GM12865 (cell line): ENCODE data around the gene FREY1.

Source experiments
- DNase-seq: peaks from one replicate; pipeline ENCODE4 v3.0.0; 2010; ENCODE audit warnings: low read depth
- H3K4me3 ChIP-seq: 2 replicates; pipeline ENCODE4 v1.5.1; 2011; ENCODE audit warnings: mild to moderate bottlenecking, low read depth, low read length, control low read depth
- TF ChIP-seq, protein P1 (sequence below): IDR thresholded peaks from 2 replicates; pipeline ENCODE4 v1.5.1; 2011; ENCODE audit warnings: low read length, control low read depth, low read depth, inconsistent platforms; ENCODE audit not compliant: insufficient read depth; ENCODE audit errors: missing control alignments

The FREY1 gene

DNA sequence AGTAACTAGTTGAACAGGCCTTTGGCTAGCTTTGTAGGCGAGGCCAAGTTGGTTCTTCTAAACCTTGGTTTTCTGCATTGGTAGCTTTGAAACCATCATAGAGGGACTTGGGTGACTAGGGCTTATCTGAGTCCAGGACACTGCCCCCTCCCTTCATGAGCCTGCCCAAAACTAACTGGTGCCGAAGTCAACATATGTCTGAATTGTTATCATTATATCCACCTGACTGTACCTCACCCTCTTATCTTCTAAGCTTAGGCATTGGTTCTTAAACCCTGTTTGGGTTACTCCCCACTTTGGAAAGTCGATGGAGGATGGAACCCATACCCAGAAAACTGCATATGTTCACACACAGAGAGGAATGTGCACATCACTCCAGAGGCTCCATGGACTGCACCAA lies 29.2 kb downstream of the FREY1 start:
- DNase-seq: no peak
- TF ChIP-seq, protein P1, sequence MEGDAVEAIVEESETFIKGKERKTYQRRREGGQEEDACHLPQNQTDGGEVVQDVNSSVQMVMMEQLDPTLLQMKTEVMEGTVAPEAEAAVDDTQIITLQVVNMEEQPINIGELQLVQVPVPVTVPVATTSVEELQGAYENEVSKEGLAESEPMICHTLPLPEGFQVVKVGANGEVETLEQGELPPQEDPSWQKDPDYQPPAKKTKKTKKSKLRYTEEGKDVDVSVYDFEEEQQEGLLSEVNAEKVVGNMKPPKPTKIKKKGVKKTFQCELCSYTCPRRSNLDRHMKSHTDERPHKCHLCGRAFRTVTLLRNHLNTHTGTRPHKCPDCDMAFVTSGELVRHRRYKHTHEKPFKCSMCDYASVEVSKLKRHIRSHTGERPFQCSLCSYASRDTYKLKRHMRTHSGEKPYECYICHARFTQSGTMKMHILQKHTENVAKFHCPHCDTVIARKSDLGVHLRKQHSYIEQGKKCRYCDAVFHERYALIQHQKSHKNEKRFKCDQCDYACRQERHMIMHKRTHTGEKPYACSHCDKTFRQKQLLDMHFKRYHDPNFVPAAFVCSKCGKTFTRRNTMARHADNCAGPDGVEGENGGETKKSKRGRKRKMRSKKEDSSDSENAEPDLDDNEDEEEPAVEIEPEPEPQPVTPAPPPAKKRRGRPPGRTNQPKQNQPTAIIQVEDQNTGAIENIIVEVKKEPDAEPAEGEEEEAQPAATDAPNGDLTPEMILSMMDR: no peak
- no peak overlapping the region for H3K4me3 ChIP-seq

DNA sequence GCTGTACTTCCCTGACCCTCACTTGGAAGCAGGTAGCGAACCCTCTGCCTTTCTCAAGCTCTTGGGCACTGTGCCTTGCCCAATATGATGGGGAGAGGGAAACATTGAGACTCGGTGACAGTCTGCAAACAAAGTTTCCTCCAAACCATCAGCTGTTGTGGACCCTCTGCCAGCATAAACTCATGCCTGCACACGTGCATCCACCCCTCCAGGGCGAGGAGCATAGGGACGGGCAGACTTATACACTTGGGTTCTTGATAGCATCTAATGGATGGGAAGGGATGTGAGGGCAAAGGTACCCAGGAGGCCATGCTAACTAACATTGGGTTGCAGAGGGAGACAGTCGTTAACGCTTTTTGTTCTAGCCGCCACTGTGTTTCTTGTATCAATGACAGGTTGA lies 29.9 kb downstream of the FREY1 start:
- H3K4me3 ChIP-seq: no peak overlapping the region
- no peak for DNase-seq
- TF ChIP-seq, protein P1: no peak

DNA sequence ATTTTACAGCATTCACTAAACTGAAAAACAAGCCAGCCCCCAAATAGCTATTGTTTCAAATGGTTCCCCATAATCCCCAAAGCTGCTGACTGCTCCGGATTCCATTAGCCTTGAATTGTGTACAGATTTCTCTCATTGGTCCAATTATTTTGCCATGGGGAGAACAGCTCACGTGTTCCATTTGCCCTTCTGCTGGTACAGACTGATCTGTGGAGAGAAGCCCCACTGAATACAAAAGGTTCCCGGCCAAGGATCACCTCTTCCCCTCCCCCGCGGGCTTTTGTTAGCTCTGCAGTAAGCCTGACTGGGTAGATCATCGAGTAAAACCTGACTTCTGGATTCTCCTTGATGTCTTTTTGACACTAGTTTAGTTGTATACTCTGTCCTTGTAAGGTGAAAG lies 30.7 kb downstream of the FREY1 start:
- no peak for DNase-seq
- H3K4me3 ChIP-seq: no peak overlapping the region
- TF ChIP-seq, protein P1: no peak

DNA sequence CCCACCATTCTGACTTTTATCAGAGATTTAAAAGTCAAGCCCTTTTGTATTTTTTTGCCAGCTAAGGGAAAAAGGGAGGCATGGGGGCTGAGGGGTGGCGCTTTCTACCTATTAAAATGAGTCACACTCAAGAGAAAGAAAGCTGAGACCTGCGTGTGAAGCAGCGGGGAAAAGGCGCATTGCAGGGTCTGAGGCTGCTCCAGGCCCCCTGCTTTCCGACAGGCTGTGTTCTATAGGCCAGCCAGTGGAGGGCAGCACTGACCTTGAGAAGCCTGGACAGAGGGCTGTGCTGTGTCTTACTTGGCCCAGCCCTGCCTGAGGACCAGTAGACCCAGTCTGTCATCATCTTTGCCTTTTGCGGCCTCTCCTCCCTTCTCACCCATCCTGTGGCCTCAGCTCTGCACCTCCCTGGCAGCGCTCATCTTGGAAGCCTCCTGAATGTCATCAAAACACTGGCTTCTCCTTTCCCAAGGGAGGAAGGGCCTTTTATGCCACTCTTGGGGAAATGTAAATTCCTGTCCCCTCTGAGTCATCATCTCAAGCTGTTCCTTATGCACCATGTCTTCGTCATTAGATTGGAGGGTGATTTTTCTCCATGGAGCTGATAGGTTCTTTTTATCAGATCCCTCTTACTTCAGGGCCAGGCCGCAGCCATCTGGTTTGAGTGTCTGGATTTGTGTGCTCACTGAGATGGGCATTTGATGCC lies 34.3 kb downstream of the FREY1 start:
- no peak overlapping the region for H3K4me3 ChIP-seq
- DNase-seq: peak; percentile 47
- TF ChIP-seq, protein P1: peak; percentile 53

DNA sequence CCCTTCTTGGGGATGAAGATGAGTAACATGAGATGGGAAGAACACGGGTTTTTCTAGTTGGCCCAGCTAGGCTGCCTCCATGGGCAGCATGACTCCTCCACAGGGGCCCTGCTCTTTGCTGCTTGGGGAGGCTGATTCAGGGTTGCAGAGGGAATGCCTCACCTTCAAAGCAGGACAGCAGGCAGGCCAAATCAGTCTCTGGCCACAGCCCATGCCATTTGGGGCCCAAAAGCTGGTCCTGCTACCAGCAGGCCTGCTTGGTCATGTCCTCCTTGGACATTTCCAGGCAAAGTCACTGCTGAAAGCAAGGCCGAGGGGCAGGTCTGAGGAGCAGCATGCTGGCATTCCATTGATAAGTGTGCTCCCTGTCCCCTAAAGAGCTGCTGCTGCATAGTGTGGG lies 35.4 kb downstream of the FREY1 start:
- DNase-seq: no peak
- no peak overlapping the region for H3K4me3 ChIP-seq
- TF ChIP-seq, protein P1: no peak

DNA sequence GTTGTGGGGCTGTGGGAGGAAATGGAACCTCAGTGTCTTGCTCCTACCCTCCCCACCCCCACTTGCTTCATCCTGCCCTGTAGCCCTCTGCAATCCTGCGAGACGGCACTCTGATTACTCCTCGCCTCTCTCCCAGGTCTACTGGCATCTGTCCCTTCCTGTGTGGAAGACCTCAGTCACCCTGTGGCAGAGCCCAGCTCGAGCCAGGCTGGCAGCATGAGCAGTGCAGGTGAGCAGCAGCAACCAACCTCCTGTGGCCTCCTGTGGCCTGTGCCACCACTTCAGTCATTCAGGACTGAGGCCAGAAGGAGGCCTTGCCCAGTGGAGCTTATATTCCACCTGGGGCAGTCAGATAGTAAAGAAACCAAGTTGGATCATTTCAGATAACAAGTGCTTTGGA lies 36.4 kb downstream of the FREY1 start:
- DNase-seq: no peak
- no peak overlapping the region for H3K4me3 ChIP-seq
- TF ChIP-seq, protein P1: no peak

DNA sequence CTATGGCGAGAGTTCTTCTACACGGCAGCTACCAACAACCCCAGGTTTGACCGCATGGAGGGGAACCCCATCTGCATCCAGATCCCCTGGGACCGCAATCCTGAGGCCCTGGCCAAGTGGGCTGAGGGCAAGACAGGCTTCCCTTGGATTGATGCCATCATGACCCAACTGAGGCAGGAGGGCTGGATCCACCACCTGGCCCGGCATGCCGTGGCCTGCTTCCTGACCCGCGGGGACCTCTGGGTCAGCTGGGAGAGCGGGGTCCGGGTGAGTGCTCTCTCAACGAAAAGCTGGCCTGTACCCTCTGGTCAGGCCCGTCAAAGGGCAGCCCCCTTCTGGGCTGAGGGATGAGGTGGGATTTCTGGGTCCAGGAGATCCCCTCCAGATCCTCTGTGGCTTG lies 37.5 kb downstream of the FREY1 start:
- no peak overlapping the region for H3K4me3 ChIP-seq
- TF ChIP-seq, protein P1: no peak
- no peak for DNase-seq
